ENCODE measurements around the gene KIRREL3. TPM values are rescaled to one million over a fixed set of nuclear protein-coding genes. Genes with fewer than 3 reads are reported as not detected.

KIRREL3 gene
- total RNA-seq, 3 donors from 2014 or later, result 0.32 to 0.33 TPM; not detected in 1

- TF ChIP-seq POLR2A (IDR thresholded peaks at IDR 0.05) (no peak), CTCF (IDR thresholded peaks at IDR 0.05) (no peak), POLR2AphosphoS5 (IDR thresholded peaks at IDR 0.05) (no peak)
- Histone ChIP-seq H3K4me3 (no peak overlapping the region), H3K4me1 (no peaks in the 10 kb centered on the region), H3K9me3 (no peaks in the 10 kb centered on the region), H3K27me3 (peaks cover 0 to 3% of the 10 kb centered on the region in 2 donors), H3K36me3 (no peaks in the 10 kb centered on the region), H3K27ac (no peak overlapping the region)
- no peak for DNase-seq (ENCODE audit: low spot score in 2 of 2)
- intact Hi-C loops (cut with DNase I; ENCODE audit: low total_unique reads), result no loop called here
These were observed 27.5 kb downstream of the KIRREL3 start for GRCh38 chr11:126973051-126973450.

GRCh38 chr11:126971305-126971704, 29.3 kb downstream of the KIRREL3 start:
- DNase-seq (ENCODE audit: low spot score in 2 of 2), result no peak
- no peak overlapping the region for H3K27ac ChIP-seq
- H3K36me3 ChIP-seq, result no peaks in the 10 kb centered on the region
- H3K27me3 ChIP-seq, result peaks cover 0 to 3% of the 10 kb centered on the region in 2 donors
- H3K4me1 ChIP-seq, result no peaks in the 10 kb centered on the region
- no peak overlapping the region for H3K4me3 ChIP-seq
- intact Hi-C loops (cut with DNase I; ENCODE audit: low total_unique reads), result no loop called here
- H3K9me3 ChIP-seq, result no peaks in the 10 kb centered on the region
- TF ChIP-seq POLR2A (IDR thresholded peaks at IDR 0.05) (no peak), CTCF (IDR thresholded peaks at IDR 0.05) (no peak), POLR2AphosphoS5 (IDR thresholded peaks at IDR 0.05) (no peak)

GRCh38 chr11:126969865-126970479, 30.6 kb downstream of the KIRREL3 start:
- Histone ChIP-seq H3K4me1 (no peaks in the 10 kb centered on the region), H3K36me3 (no peaks in the 10 kb centered on the region), H3K27ac (no peak overlapping the region), H3K9me3 (no peaks in the 10 kb centered on the region), H3K27me3 (peaks cover 0 to 3% of the 10 kb centered on the region in 2 donors), H3K4me3 (no peak overlapping the region)
- TF ChIP-seq POLR2AphosphoS5 (IDR thresholded peaks at IDR 0.05) (no peak), POLR2A (IDR thresholded peaks at IDR 0.05) (no peak), CTCF (IDR thresholded peaks at IDR 0.05) (no peak)
- intact Hi-C loops (cut with DNase I; ENCODE audit: low total_unique reads), result no loop called here
- DNase-seq (ENCODE audit: low spot score in 2 of 2), result no peak

- no peaks in the 10 kb centered on the region for H3K36me3 ChIP-seq
- no peaks in the 10 kb centered on the region for H3K27me3 ChIP-seq
- intact Hi-C loops (cut with DNase I; ENCODE audit: low total_unique reads), result no loop called here
- H3K9me3 ChIP-seq, result no peaks in the 10 kb centered on the region
- no peak for TF ChIP-seq POLR2AphosphoS5 (IDR thresholded peaks at IDR 0.05)
- TF ChIP-seq CTCF (IDR thresholded peaks at IDR 0.05), result no peak
- TF ChIP-seq POLR2A (IDR thresholded peaks at IDR 0.05), result no peak
- no peak overlapping the region for H3K4me3 ChIP-seq
- H3K27ac ChIP-seq, result no peak overlapping the region
- DNase-seq (ENCODE audit: low spot score in 2 of 2), result no peak
- no peaks in the 10 kb centered on the region for H3K4me1 ChIP-seq
These were observed 31.7 kb downstream of the KIRREL3 start for GRCh38 chr11:126968915-126969314.

- Histone ChIP-seq H3K27ac (no peak overlapping the region), H3K36me3 (no peaks in the 10 kb centered on the region), H3K9me3 (no peaks in the 10 kb centered on the region), H3K4me1 (no peaks in the 10 kb centered on the region), H3K4me3 (no peak overlapping the region), H3K27me3 (no peaks in the 10 kb centered on the region)
- intact Hi-C loops (cut with DNase I; ENCODE audit: low total_unique reads), result no loop called here
- DNase-seq (ENCODE audit: low spot score in 2 of 2), result no peak
- no peak for TF ChIP-seq POLR2A (IDR thresholded peaks at IDR 0.05)
- no peak for TF ChIP-seq CTCF (IDR thresholded peaks at IDR 0.05)
- TF ChIP-seq POLR2AphosphoS5 (IDR thresholded peaks at IDR 0.05), result no peak
These were observed 35.2 kb downstream of the KIRREL3 start for GRCh38 chr11:126965331-126965730.
